ENCODE measurements around the gene MRGPRE. TPM values are rescaled to one million over a fixed set of nuclear protein-coding genes. Genes with fewer than 3 reads are reported as not detected.
A peak's percentile ranks its signal among the peaks of the same experiment; 100 is the strongest.

Gene MRGPRE
- total and polyA plus RNA-seq, 7 donors = 0.10 to 1.4 (median 0.70) TPM; not detected in 3

- Histone ChIP-seq H3K4me1 (peaks cover 0 to 6% (median 0%) of the 10 kb centered on the region in 4 donors), H3K4me3 (no peak overlapping the region), H3K9me3 (peaks cover 0 to 2% (median 0%) of the 10 kb centered on the region in 4 donors), H3K27me3 (peaks cover 5 to 47% (median 26%) of the 10 kb centered on the region in 3 donors), H3K36me3 (no peaks in the 10 kb centered on the region), H3K27ac (no peak overlapping the region)
- TF ChIP-seq POLR2A (IDR thresholded peaks at IDR 0.05) (no peak), POLR2AphosphoS5 (IDR thresholded peaks at IDR 0.05) (no peak), EP300 (IDR thresholded peaks at IDR 0.05) (no peak)
- TF ChIP-seq, protein P1, sequence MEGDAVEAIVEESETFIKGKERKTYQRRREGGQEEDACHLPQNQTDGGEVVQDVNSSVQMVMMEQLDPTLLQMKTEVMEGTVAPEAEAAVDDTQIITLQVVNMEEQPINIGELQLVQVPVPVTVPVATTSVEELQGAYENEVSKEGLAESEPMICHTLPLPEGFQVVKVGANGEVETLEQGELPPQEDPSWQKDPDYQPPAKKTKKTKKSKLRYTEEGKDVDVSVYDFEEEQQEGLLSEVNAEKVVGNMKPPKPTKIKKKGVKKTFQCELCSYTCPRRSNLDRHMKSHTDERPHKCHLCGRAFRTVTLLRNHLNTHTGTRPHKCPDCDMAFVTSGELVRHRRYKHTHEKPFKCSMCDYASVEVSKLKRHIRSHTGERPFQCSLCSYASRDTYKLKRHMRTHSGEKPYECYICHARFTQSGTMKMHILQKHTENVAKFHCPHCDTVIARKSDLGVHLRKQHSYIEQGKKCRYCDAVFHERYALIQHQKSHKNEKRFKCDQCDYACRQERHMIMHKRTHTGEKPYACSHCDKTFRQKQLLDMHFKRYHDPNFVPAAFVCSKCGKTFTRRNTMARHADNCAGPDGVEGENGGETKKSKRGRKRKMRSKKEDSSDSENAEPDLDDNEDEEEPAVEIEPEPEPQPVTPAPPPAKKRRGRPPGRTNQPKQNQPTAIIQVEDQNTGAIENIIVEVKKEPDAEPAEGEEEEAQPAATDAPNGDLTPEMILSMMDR (IDR thresholded peaks at IDR 0.05) = no peak
- WGBS, 2 donors = 82 to 88% methylated on average over 4 of the region's 4 CpGs
- peak; percentile 50 for DNase-seq
- intact Hi-C loops (cut with DNase I) = loop anchor here (10.0 kb wide), 1 partner anchor 200 kb away; no protein-coding TSS in a partner anchor
These were observed 17.9 kb downstream of the MRGPRE start for GRCh38 chr11:3214420-3214699.

GRCh38 chr11:3213659-3214419 is 18.4 kb downstream of the MRGPRE start:
- intact Hi-C loops (cut with DNase I) = loop anchor here (10.0 kb wide), 1 partner anchor 201 kb away; no protein-coding TSS in a partner anchor
- WGBS, 2 donors = 62 to 67% methylated on average over 24 of the region's 24 CpGs
- peaks cover 0 to 6% (median 0%) of the 10 kb centered on the region in 4 donors for H3K4me1 ChIP-seq
- peaks cover 0 to 2% (median 0%) of the 10 kb centered on the region in 4 donors for H3K9me3 ChIP-seq
- no peak overlapping the region for H3K4me3 ChIP-seq
- no peak for DNase-seq
- no peaks in the 10 kb centered on the region for H3K36me3 ChIP-seq
- TF ChIP-seq EP300 (IDR thresholded peaks at IDR 0.05) = no peak
- TF ChIP-seq POLR2A (IDR thresholded peaks at IDR 0.05) = no peak
- TF ChIP-seq, protein P1 (IDR thresholded peaks at IDR 0.05) = no peak
- TF ChIP-seq POLR2AphosphoS5 (IDR thresholded peaks at IDR 0.05) = no peak
- H3K27ac ChIP-seq = no peak overlapping the region
- H3K27me3 ChIP-seq = peaks cover 5 to 42% (median 26%) of the 10 kb centered on the region in 3 donors

GRCh38 chr11:3208272-3208671 is 23.9 kb downstream of the MRGPRE start:
- WGBS, 2 donors = 90 to 91% methylated on average over 6 of the region's 6 CpGs
- TF ChIP-seq, protein P1 (IDR thresholded peaks at IDR 0.05) = no peak
- TF ChIP-seq POLR2AphosphoS5 (IDR thresholded peaks at IDR 0.05) (no peak), EP300 (IDR thresholded peaks at IDR 0.05) (no peak), POLR2A (IDR thresholded peaks at IDR 0.05) (no peak)
- Histone ChIP-seq H3K4me1 (peaks cover 0 to 19% (median 12%) of the 10 kb centered on the region in 4 donors), H3K9me3 (peaks cover 0 to 2% (median 0%) of the 10 kb centered on the region in 4 donors), H3K27ac (no peak overlapping the region), H3K27me3 (peaks cover 6 to 20% (median 11%) of the 10 kb centered on the region in 3 donors), H3K4me3 (no peak overlapping the region), H3K36me3 (no peaks in the 10 kb centered on the region)
- no peak for DNase-seq
- intact Hi-C loops (cut with DNase I) = no loop called here

- Histone ChIP-seq H3K4me3 (no peak overlapping the region), H3K27ac (no peak overlapping the region), H3K9me3 (peaks cover 0 to 2% (median 0%) of the 10 kb centered on the region in 4 donors), H3K36me3 (no peaks in the 10 kb centered on the region), H3K27me3 (peaks cover 12 to 26% (median 17%) of the 10 kb centered on the region in 3 donors), H3K4me1 (peaks cover 0 to 25% (median 17%) of the 10 kb centered on the region in 4 donors)
- no peak for DNase-seq
- 83 to 84% methylated on average over 8 of the region's 8 CpGs for WGBS, 2 donors
- TF ChIP-seq, protein P1 (IDR thresholded peaks at IDR 0.05) = no peak
- TF ChIP-seq POLR2AphosphoS5 (IDR thresholded peaks at IDR 0.05) (no peak), POLR2A (IDR thresholded peaks at IDR 0.05) (no peak), EP300 (IDR thresholded peaks at IDR 0.05) (no peak)
- intact Hi-C loops (cut with DNase I) = no loop called here
These were observed 24.6 kb downstream of the MRGPRE start for GRCh38 chr11:3207526-3208189.

Measured in sigmoid colon (tissue), 7 donors.